DND-41 (cell line): Measurements from ENCODE around the gene RHEX.

Source experiments
- ATAC-seq: fragments of 200-7000 bp; cut with Tn5 transposase; 3 replicates; pipeline ENCODE4 v1.9.1; 2021; ENCODE audit warnings: low read depth; ENCODE audit not compliant: insufficient read depth
- DNase-seq: peaks from one replicate; pipeline ENCODE4 v3.0.0-alpha.2; 2020
- H2AFZ ChIP-seq: 2 replicates; pipeline ENCODE4 v1.6.0; 2012; ENCODE audit warnings: low read depth, low read length
- H3K27ac ChIP-seq: 2 replicates; pipeline ENCODE4 v1.5.1; 2012; ENCODE audit warnings: low read length, inconsistent platforms
- H3K27me3 ChIP-seq: fragments of 200-600 bp; sonication (generic); 2 replicates; pipeline ENCODE4 v1.6.0; 2012; ENCODE audit warnings: low read length, mild to moderate bottlenecking, inconsistent platforms; ENCODE audit not compliant: insufficient read depth, poor library complexity
- H3K36me3 ChIP-seq: 2 replicates; pipeline ENCODE4 v1.5.1; 2012; ENCODE audit warnings: low read length, inconsistent platforms; ENCODE audit not compliant: insufficient read depth
- H3K4me1 ChIP-seq: 2 replicates; pipeline ENCODE4 v1.5.1; 2012; ENCODE audit warnings: mild to moderate bottlenecking, low read length; ENCODE audit not compliant: insufficient read depth
- H3K4me2 ChIP-seq: 2 replicates; pipeline ENCODE4 v1.6.0; 2012; ENCODE audit warnings: mild to moderate bottlenecking, moderate library complexity, low read length, inconsistent platforms; ENCODE audit not compliant: insufficient read depth
- H3K4me3 ChIP-seq, 2 experiments: fragments of 200-600 bp in 1 of 2; shearing (Covaris generic) in 1 of 2; 2 replicates each; pipeline ENCODE4 v1.5.1; 2012 to 2016; ENCODE audit warnings: inconsistent platforms in 2 of 2, low read length in 2 of 2, mild to moderate bottlenecking in 2 of 2, low read depth in 1 of 2, moderate library complexity in 1 of 2
- H3K79me2 ChIP-seq: 2 replicates; pipeline ENCODE4 v1.6.0; 2012; ENCODE audit warnings: low read length, inconsistent platforms; ENCODE audit not compliant: insufficient read depth
- H3K9ac ChIP-seq: 2 replicates; pipeline ENCODE4 v1.6.0; 2012; ENCODE audit warnings: low read depth, mild to moderate bottlenecking, inconsistent platforms, low read length, moderate library complexity
- H3K9me3 ChIP-seq: 2 replicates; pipeline ENCODE4 v1.5.1; 2012; ENCODE audit warnings: low read length, moderate library complexity, mild to moderate bottlenecking, inconsistent platforms; ENCODE audit not compliant: insufficient read depth, severe bottlenecking
- H4K20me1 ChIP-seq: 2 replicates; pipeline ENCODE4 v1.6.0; 2012; ENCODE audit warnings: low read length; ENCODE audit not compliant: insufficient read depth
- EZH2 ChIP-seq: IDR thresholded peaks from 3 replicates; pipeline ENCODE4 v1.6.1; 2012; ENCODE audit warnings: borderline replicate concordance, low read depth, mild to moderate bottlenecking, moderate library complexity, low read length, inconsistent platforms; ENCODE audit not compliant: severe bottlenecking
- TF ChIP-seq, protein P1 (sequence below): IDR thresholded peaks from 2 replicates; pipeline ENCODE4 v1.5.1; 2012; ENCODE audit warnings: borderline replicate concordance, low read length, moderate library complexity, mild to moderate bottlenecking; ENCODE audit not compliant: poor library complexity, severe bottlenecking; ENCODE audit errors: extremely low read depth

The RHEX gene

DNA sequence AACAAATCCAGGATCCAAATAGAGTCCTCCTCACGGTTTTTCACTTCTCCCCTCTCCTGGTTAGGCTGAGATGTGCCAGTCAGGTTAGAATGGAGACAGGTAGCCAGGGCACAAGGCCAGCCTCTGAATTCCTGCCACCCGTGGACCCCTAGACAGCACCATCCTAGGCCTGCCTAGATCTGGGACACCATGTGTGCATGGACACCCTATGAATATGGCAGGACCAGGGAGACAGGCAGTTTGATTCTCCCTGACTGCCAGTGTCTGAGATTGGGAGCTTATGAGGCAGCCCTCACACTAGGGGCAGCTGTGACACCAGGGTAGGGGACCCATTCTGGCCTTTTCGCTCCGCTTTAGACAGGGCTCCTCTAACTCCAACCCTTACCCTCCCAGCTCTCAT is 56.7 kb downstream of the RHEX start:
- H2AFZ ChIP-seq, result no peak overlapping the region
- no peaks in the 10 kb centered on the region for H4K20me1 ChIP-seq
- no peaks in the 10 kb centered on the region for H3K79me2 ChIP-seq
- H3K4me3 ChIP-seq, result no peak overlapping the region
- peaks cover 31% of the 10 kb centered on the region for H3K27me3 ChIP-seq
- no peak for DNase-seq
- H3K27ac ChIP-seq, result no peak overlapping the region
- no peaks in the 10 kb centered on the region for H3K36me3 ChIP-seq
- H3K4me2 ChIP-seq, result no peak overlapping the region
- H3K9me3 ChIP-seq, result no peaks in the 10 kb centered on the region
- no peak for ATAC-seq
- no peak overlapping the region for H3K9ac ChIP-seq
- no peaks in the 10 kb centered on the region for H3K4me1 ChIP-seq
- TF ChIP-seq EZH2, result no peak
- TF ChIP-seq, protein P1, sequence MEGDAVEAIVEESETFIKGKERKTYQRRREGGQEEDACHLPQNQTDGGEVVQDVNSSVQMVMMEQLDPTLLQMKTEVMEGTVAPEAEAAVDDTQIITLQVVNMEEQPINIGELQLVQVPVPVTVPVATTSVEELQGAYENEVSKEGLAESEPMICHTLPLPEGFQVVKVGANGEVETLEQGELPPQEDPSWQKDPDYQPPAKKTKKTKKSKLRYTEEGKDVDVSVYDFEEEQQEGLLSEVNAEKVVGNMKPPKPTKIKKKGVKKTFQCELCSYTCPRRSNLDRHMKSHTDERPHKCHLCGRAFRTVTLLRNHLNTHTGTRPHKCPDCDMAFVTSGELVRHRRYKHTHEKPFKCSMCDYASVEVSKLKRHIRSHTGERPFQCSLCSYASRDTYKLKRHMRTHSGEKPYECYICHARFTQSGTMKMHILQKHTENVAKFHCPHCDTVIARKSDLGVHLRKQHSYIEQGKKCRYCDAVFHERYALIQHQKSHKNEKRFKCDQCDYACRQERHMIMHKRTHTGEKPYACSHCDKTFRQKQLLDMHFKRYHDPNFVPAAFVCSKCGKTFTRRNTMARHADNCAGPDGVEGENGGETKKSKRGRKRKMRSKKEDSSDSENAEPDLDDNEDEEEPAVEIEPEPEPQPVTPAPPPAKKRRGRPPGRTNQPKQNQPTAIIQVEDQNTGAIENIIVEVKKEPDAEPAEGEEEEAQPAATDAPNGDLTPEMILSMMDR, result no peak

- no peaks in the 10 kb centered on the region for H4K20me1 ChIP-seq
- no peaks in the 10 kb centered on the region for H3K36me3 ChIP-seq
- DNase-seq (no peak), ATAC-seq (no peak)
- no peak overlapping the region for H3K27ac ChIP-seq
- H3K4me2 ChIP-seq, result no peak overlapping the region
- H3K4me3 ChIP-seq, result no peak overlapping the region
- H3K27me3 ChIP-seq, result peaks cover 33% of the 10 kb centered on the region
- no peaks in the 10 kb centered on the region for H3K79me2 ChIP-seq
- TF ChIP-seq EZH2, result no peak
- H3K9me3 ChIP-seq, result no peaks in the 10 kb centered on the region
- no peaks in the 10 kb centered on the region for H3K4me1 ChIP-seq
- H3K9ac ChIP-seq, result no peak overlapping the region
- no peak overlapping the region for H2AFZ ChIP-seq
These were observed 57.2 kb downstream of the RHEX start for GRCh38 chr1:206110161-206110560.

- no peak overlapping the region for H3K27ac ChIP-seq
- H2AFZ ChIP-seq, result no peak overlapping the region
These were observed 57.8 kb downstream of the RHEX start for GRCh38 chr1:206110820-206111219.

DNA sequence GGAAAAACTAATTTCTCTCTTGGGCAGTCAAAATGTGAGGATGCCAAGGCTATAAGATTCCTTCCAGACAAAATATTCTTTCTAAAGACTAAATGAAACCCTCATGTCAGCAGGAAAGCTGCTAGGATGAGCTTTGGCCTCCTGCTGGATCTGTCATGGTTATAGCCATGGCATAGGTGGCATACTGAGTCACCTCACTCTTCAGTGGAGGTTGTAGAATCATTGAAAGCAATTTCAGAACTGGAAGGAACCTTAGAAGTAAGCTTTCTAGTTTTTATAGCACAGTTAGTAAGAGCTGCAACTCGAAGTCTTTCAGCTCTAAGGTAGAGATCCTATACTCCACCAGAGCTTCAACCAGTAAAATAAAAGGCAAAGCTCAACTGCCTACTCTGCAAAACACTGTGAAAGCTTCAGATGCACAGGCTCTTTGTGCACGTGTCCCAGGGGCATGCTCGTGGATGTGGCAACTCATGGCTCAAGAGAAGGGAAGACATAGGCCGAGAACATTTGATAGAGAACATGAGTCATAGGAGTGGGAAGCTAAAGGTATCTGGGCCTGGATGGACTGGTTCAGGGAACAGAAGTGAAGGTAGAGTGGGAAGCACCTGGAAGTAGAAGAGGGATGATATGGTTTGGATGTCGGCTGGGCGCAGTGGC is 58.4 kb downstream of the RHEX start:
- no peak overlapping the region for H2AFZ ChIP-seq
- H3K36me3 ChIP-seq, result no peaks in the 10 kb centered on the region
- ATAC-seq, result no peak
- TF ChIP-seq, protein P1, result no peak
- no peak for TF ChIP-seq EZH2
- H3K4me1 ChIP-seq, result no peaks in the 10 kb centered on the region
- H3K27me3 ChIP-seq, result peaks cover 37% of the 10 kb centered on the region
- DNase-seq, result no peak
- H4K20me1 ChIP-seq, result no peaks in the 10 kb centered on the region; the same call in 1 of the 2 replicates
- H3K79me2 ChIP-seq, result no peaks in the 10 kb centered on the region
- no peak overlapping the region for H3K4me2 ChIP-seq
- no peak overlapping the region for H3K27ac ChIP-seq
- no peak overlapping the region for H3K9ac ChIP-seq
- no peaks in the 10 kb centered on the region for H3K9me3 ChIP-seq
- H3K4me3 ChIP-seq, result no peak overlapping the region

More at GRCh38 chr1:206110820-206111219, 57.8 kb downstream of the RHEX start:
- Histone ChIP-seq H3K9me3 (no peaks in the 10 kb centered on the region), H3K36me3 (no peaks in the 10 kb centered on the region), H3K4me1 (no peaks in the 10 kb centered on the region), H3K9ac (no peak overlapping the region), H3K79me2 (no peaks in the 10 kb centered on the region), H3K27me3 (peaks cover 36% of the 10 kb centered on the region), H3K4me3 (no peak overlapping the region), H4K20me1 (no peaks in the 10 kb centered on the region; the same call in 1 of the 2 replicates), H3K4me2 (no peak overlapping the region)
- TF ChIP-seq, protein P1, result no peak
- no peak for TF ChIP-seq EZH2
- DNase-seq (no peak), ATAC-seq (no peak)
